K562 (cell line): Measurements from ENCODE around the gene HNRNPLL. TPM values are rescaled to one million over a fixed set of nuclear protein-coding genes. Genes with fewer than 3 reads are reported as not detected.

Source experiments
- ATAC-seq: fragments of 200-7000 bp; cut with Tn5 transposase; 3 replicates; pipeline ENCODE4 v1.9.1; 2020; ENCODE audit warnings: moderate library complexity
- BruUV-seq: library from RNA; stranded (reverse); fragments of 400-500 nt; replicated peaks from 2 replicates; lab custom pipeline; 2021; lab: Mats Ljungman, UMichigan
- CTCF ChIA-PET: fragments of 300-600 bp; formaldehyde crosslinking; extraction: SDS; loops from one replicate; lab custom pipeline; 2021; ENCODE audit warnings: low intra/inter-chr PET ratio; lab: Yijun Ruan, JAX
- POLR2A ChIA-PET: fragments of 300-600, 350-650 bp; sonication (Branson Sonifier 250); formaldehyde crosslinking; extraction: SDS; loops from one replicate; lab custom pipeline; 2021; ENCODE audit warnings: antibody characterized with exemption, inconsistent platforms; lab: Yijun Ruan, JAX
- DNase-seq, 4 experiments: peaks; one replicate each; pipeline versions ENCODE4 v3.0.0 to v3.0.0-alpha.2; 2011 to 2018; ENCODE audit warnings: low spot score in 3 of 4, mixed read lengths in 3 of 4; ENCODE audit errors: extremely low read depth in 1 of 4
- FAIRE-seq: peaks from 2 replicates; lab custom pipeline; 2011; peaks lifted over from hg19 to GRCh38; lab: Jason Lieb, UNC
- H2AFZ ChIP-seq: 2 replicates; pipeline ENCODE4 v1.6.0; 2011; ENCODE audit warnings: low read depth, low read length, control low read depth, inconsistent platforms
- H3K27ac ChIP-seq: fragments of 200-600 bp; 3 replicates; pipeline ENCODE4 v1.8.0; 2011; ENCODE audit warnings: low read depth, mild to moderate bottlenecking, control low read depth, inconsistent platforms, low read length, moderate library complexity, mixed read lengths; ENCODE audit errors: extremely low read depth
- H3K27me3 ChIP-seq, 2 experiments: fragments of 300-600 bp in 1 of 2; 2 replicates in 1 of 2; 3 replicates in 1 of 2; pipeline versions ENCODE4 v1.6.0 to v1.8.0; 2011; ENCODE audit warnings: inconsistent platforms in 2 of 2, low read length in 2 of 2, mild to moderate bottlenecking in 1 of 2, mixed read lengths in 1 of 2, moderate library complexity in 1 of 2; ENCODE audit not compliant: control insufficient read depth in 2 of 2, insufficient read depth in 2 of 2
- H3K36me3 ChIP-seq: fragments of 300-600 bp; 3 replicates; pipeline ENCODE4 v1.8.0; 2011; ENCODE audit warnings: mild to moderate bottlenecking, low read length, inconsistent platforms; ENCODE audit not compliant: control insufficient read depth, insufficient read depth
- H3K4me1 ChIP-seq, 2 experiments: fragments of 200-600 bp in 1 of 2; replicated peaks in 1 of 2; 2 replicates in 1 of 2; 3 replicates in 1 of 2; pipeline versions ENCODE4 v1.5.1 to v1.8.0; 2011; ENCODE audit warnings: inconsistent platforms in 2 of 2, low read length in 2 of 2, mild to moderate bottlenecking in 1 of 2, mixed read lengths in 1 of 2, moderate library complexity in 1 of 2; ENCODE audit not compliant: control insufficient read depth in 2 of 2, insufficient read depth in 2 of 2
- H3K4me2 ChIP-seq: 2 replicates; pipeline ENCODE4 v1.6.1; 2011; ENCODE audit warnings: low read length, control low read depth, inconsistent platforms, mixed read lengths; ENCODE audit not compliant: insufficient read depth
- H3K4me3 ChIP-seq: fragments of 200-600 bp; sonication (generic), shearing (Covaris generic); 2 replicates; pipeline ENCODE4 v1.5.1; 2016; ENCODE audit warnings: control low read depth, inconsistent platforms
- H3K79me2 ChIP-seq: fragments of 200-600 bp; 3 replicates; pipeline ENCODE4 v1.8.0; 2011; ENCODE audit warnings: low read length, inconsistent platforms; ENCODE audit not compliant: control insufficient read depth, insufficient read depth
- H3K9ac ChIP-seq, 2 experiments: 2 replicates each; pipeline versions ENCODE4 v1.6.0 to v1.6.1; 2011; ENCODE audit warnings: low read depth in 2 of 2, low read length in 2 of 2, control low read depth in 1 of 2, inconsistent platforms in 1 of 2, mild to moderate bottlenecking in 1 of 2, mixed read lengths in 1 of 2; ENCODE audit not compliant: insufficient read depth in 1 of 2
- H3K9me1 ChIP-seq: one replicate; pipeline ENCODE4 v1.6.0; 2011; ENCODE audit warnings: inconsistent platforms, mild to moderate bottlenecking, low read length, moderate library complexity; ENCODE audit not compliant: control insufficient read depth, insufficient read depth
- H3K9me3 ChIP-seq: replicated peaks from 2 replicates; pipeline ENCODE4 v1.5.1; 2011; ENCODE audit warnings: low read depth, low read length, inconsistent platforms; ENCODE audit not compliant: control insufficient read depth, insufficient read depth
- H4K20me1 ChIP-seq: replicated peaks from 2 replicates; pipeline ENCODE4 v1.6.1; 2011; ENCODE audit warnings: low read length, inconsistent platforms, mixed read lengths; ENCODE audit not compliant: control insufficient read depth, insufficient read depth
- CBX1 ChIP-seq: sonication (generic); IDR thresholded peaks from 2 replicates; pipeline ENCODE4 v1.6.1; 2016; ENCODE audit warnings: antibody characterized with exemption, low read depth, mild to moderate bottlenecking
- ESRRA ChIP-seq: fragments of 450-650 bp; IDR thresholded peaks from 2 replicates; pipeline ENCODE4 v1.6.1; 2014; ENCODE audit warnings: low read depth, mild to moderate bottlenecking, moderate library complexity, borderline replicate concordance
- RAD21 ChIP-seq, 2 experiments: fragments of 250-450 bp in 1 of 2; fragments of 450-650 bp in 1 of 2; sonication (Bioruptor Pico) in 1 of 2; formaldehyde crosslinking in 1 of 2; IDR thresholded peaks in 1 of 2; conservative IDR thresholded peaks in 1 of 2; 2 replicates each; pipeline versions ENCODE4 v1.4.0 to v1.8.0; 2020 to 2022; ENCODE audit warnings: mild to moderate bottlenecking in 2 of 2, moderate library complexity in 1 of 2
- SETDB1 ChIP-seq: IDR thresholded peaks from one replicate; pipeline ENCODE4 v1.6.1; 2012; ENCODE audit warnings: low read length, control low read depth, inconsistent platforms
- ZBTB8A ChIP-seq: fragments of 450-650 bp; IDR thresholded peaks from 2 replicates; pipeline ENCODE4 v1.6.1; 2018; ENCODE audit warnings: mild to moderate bottlenecking, moderate library complexity; ENCODE audit not compliant: partially characterized antibody
- ZNF174 ChIP-seq: fragments of 250-450 bp; sonication (Bioruptor Pico); IDR thresholded peaks from 2 replicates; pipeline ENCODE4 v1.4.0; 2020; ENCODE audit warnings: mild to moderate bottlenecking
- ZNF23 ChIP-seq: fragments of 250-450 bp; sonication (Bioruptor Pico); IDR thresholded peaks from 2 replicates; pipeline ENCODE4 v1.4.0; 2020; ENCODE audit warnings: mild to moderate bottlenecking
- ZNF354B ChIP-seq: fragments of 250-450 bp; sonication (Bioruptor Pico); IDR thresholded peaks from 2 replicates; pipeline ENCODE4 v1.4.0; 2020
- WGBS: fragments of 100-300 bp; shearing (Covaris generic); methylation state at CpG from one replicate; pipeline ENCODE4 v1.1.6; 2016; ENCODE audit warnings: low coverage, mixed read lengths; ENCODE audit not compliant: insufficient coverage; ENCODE audit errors: missing lambda C conversion rate; 5-methylcytosine and 5-hydroxymethylcytosine counted together
- in situ Hi-C: fragments of 300-500 bp; cut with MboI; formaldehyde crosslinking; loops from 4 replicates; pipeline ENCODE4 v1.15.0; 2018; ENCODE audit warnings: inconsistent platforms, mixed read lengths
- intact Hi-C: fragments of 100-400 bp; cut with micrococcal nuclease; formaldehyde crosslinking; loops from 2 replicates; pipeline ENCODE4 v1.14.2; 2022
- polyA plus RNA-seq, 8 experiments: library from polyadenylated mRNA; depleted of rRNA in 4 of 8; stranded (reverse) in 5 of 8; unstranded in 3 of 8; fragments of >200 nt; fragmentation: Nextera tagmentation in 2 of 8; fragmentation: Illumina TruSeq in 1 of 8; extraction: Ambion mirVana in 2 of 8; extraction: Trizol in 1 of 8; gene quantifications; 2 replicates each; pipeline versions ENCODE4 v1.2.1 to v1.2.3, GENCODE V29; 2011 to 2014; ENCODE audit warnings: inconsistent platforms in 1 of 8, missing spikeins in 1 of 8
- total RNA-seq, 7 experiments: library from RNA; depleted of rRNA in 6 of 7; stranded (reverse); fragments of >200 nt in 6 of 7; fragmentation: Illumina TruSeq in 2 of 7; extraction: Trizol in 2 of 7; gene quantifications; 2 replicates each; pipeline versions ENCODE4 v1.2.1 to v1.2.3, GENCODE V29; 2011 to 2021; ENCODE audit warnings: low replicate concordance in 1 of 7
- TF ChIP-seq, protein P1 (sequence below): fragments of 450-650 bp; formaldehyde crosslinking; IDR thresholded peaks from 2 replicates; pipeline ENCODE4 v1.4.0; 2022; ENCODE audit warnings: missing genetic modification characterization
- TF ChIP-seq, protein P2 (sequence below): sonication (generic); formaldehyde crosslinking; IDR thresholded peaks from 2 replicates; pipeline ENCODE4 v1.9.0; 2022; ENCODE audit warnings: mild to moderate bottlenecking, missing genetic modification reagents
- TF ChIP-seq, protein P3 (sequence below), 2 experiments: fragments of 450-650 bp; IDR thresholded peaks; 2 replicates each; pipeline ENCODE4 v1.6.1; 2016; ENCODE audit warnings: mild to moderate bottlenecking in 2 of 2, borderline replicate concordance in 1 of 2, low read depth in 1 of 2, moderate library complexity in 1 of 2

HNRNPLL gene
- total and polyA plus RNA-seq, 9 of the 15 experiments (the other 6 are each of a cell fraction or from before 2014, with no cell fraction given) = 19.8 to 135 (median 57.8) TPM

DNA sequence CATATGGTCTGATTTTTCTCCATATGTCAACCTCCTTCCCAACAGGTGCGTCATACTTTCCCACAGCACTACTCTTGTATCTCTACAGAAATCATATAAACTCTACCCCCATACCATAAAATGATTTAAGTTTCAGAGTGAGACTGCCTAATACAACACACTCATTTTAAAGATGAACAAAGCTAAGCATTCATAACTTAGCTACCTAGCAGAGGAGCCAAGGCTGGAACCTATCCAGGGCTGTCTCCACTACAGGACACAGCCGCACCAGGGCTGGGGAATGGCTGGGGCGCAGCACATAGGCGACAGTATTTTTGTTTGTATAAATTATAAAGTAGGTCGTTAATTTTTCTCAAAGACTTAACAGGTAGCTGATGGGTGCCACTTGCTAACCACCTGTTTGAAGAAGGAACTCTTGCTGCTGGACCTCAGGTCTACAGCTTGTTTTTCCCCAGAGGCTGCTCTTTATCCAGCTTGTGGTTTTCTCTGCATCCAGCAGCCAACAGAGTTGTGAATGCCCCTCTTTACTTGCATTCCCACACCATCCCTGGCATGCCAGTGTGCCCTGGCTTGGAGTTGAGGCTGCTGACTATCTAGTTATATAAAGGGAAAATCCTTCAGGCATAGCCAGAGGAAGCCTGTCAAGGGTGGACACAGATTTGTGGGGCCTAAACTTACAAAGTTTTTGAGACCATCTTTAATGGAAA lies 62.0 kb downstream of the HNRNPLL start:
- no peak overlapping the region for H3K9ac ChIP-seq
- H3K4me3 ChIP-seq = no peak overlapping the region
- no peak overlapping the region for H2AFZ ChIP-seq
- no peak for TF ChIP-seq ZNF174 (CRISPR knock-in tag)
- TF ChIP-seq ZNF23 = no peak
- TF ChIP-seq, protein P1, sequence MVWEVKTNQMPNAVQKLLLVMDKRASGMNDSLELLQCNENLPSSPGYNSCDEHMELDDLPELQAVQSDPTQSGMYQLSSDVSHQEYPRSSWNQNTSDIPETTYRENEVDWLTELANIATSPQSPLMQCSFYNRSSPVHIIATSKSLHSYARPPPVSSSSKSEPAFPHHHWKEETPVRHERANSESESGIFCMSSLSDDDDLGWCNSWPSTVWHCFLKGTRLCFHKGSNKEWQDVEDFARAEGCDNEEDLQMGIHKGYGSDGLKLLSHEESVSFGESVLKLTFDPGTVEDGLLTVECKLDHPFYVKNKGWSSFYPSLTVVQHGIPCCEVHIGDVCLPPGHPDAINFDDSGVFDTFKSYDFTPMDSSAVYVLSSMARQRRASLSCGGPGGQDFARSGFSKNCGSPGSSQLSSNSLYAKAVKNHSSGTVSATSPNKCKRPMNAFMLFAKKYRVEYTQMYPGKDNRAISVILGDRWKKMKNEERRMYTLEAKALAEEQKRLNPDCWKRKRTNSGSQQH (CRISPR knock-in tag) = no peak
- TF ChIP-seq ZNF354B (CRISPR knock-in tag) = no peak
- TF ChIP-seq ZBTB8A = no peak
- TF ChIP-seq RAD21 (CRISPR knock-in tag; conservative IDR thresholded peaks at IDR 0.05 in 1 of 2, IDR thresholded peaks at IDR 0.05 in 1 of 2) = no peak
- TF ChIP-seq, protein P2, sequence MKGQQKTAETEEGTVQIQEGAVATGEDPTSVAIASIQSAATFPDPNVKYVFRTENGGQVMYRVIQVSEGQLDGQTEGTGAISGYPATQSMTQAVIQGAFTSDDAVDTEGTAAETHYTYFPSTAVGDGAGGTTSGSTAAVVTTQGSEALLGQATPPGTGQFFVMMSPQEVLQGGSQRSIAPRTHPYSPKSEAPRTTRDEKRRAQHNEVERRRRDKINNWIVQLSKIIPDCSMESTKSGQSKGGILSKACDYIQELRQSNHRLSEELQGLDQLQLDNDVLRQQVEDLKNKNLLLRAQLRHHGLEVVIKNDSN (CRISPR knock-in tag) = no peak
- no peak for TF ChIP-seq SETDB1
- no peak for TF ChIP-seq CBX1
- no peak for TF ChIP-seq ESRRA
- TF ChIP-seq, protein P3, sequence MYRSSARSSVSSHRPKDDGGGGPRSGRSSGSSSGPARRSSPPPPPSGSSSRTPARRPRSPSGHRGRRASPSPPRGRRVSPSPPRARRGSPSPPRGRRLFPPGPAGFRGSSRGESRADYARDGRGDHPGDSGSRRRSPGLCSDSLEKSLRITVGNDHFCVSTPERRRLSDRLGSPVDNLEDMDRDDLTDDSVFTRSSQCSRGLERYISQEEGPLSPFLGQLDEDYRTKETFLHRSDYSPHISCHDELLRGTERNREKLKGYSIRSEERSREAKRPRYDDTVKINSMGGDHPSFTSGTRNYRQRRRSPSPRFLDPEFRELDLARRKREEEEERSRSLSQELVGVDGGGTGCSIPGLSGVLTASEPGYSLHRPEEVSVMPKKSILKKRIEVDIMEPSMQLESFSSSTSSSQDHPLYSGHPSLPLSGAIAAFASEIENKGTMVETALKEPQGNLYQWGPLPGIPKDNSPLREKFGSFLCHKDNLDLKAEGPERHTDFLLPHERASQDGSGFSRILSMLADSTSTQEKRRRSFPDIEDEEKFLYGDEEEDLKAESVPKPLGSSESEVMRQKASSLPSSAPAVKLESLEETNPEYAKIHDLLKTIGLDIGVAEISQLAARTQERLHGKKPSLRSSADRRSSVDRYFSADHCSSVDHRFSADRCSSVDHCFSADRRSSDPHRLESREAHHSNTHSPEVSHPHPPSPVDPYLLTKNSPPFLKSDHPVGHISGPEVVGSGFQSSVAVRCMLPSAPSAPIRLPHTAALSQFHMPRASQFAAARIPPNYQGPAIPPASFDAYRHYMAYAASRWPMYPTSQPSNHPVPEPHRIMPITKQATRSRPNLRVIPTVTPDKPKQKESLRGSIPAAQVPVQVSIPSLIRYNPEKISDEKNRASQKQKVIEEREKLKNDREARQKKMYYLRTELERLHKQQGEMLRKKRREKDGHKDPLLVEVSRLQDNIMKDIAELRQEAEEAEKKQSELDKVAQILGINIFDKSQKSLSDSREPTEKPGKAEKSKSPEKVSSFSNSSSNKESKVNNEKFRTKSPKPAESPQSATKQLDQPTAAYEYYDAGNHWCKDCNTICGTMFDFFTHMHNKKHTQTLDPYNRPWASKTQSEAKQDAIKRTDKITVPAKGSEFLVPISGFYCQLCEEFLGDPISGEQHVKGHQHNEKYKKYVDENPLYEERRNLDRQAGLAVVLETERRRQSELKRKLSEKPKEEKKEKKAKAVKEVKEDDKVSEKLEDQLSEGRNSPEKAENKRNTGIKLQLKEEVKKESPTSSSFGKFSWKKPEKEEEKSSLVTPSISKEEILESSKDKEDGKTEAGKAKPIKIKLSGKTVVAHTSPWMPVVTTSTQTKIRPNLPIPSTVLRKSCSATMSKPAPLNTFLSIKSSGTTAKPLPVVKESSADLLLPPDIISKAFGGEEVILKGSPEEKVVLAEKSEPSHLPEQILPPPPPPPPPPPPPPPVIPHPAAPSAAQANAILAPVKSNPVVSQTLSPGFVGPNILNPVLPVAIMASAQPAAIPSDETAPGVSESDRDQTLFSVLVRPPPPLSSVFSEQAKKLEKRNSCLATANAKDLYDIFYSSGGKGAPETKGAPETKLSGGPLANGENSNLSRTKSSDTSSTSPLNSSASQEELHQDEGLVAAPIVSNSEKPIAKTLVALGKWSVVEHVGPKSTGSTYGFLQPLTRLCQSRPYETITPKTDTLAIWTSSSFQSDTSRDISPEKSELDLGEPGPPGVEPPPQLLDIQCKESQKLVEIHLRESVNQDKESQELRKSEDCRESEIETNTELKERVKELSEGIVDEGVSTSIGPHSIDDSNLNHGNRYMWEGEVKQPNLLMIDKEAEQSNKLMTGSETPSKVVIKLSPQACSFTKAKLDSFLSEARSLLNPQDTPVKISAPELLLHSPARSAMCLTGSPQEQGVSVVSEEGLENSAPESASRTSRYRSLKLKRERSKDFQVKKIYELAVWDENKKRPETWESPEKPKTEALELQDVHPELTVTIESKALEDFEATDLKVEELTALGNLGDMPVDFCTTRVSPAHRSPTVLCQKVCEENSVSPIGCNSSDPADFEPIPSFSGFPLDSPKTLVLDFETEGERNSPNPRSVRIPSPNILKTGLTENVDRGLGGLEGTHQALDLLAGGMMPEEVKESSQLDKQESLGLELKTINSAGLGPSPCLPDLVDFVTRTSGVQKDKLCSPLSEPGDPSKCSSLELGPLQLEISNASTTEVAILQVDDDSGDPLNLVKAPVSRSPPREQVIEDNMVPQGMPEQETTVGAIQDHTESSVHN (IDR thresholded peaks at IDR 0.05; ENCODE audit: borderline replicate concordance in 1 of 2, low read depth in 1 of 2) = no peak
- TF ChIP-seq, all 486 proteins: peak for 0
- FAIRE-seq = no peak
- WGBS = 21% methylated on average over 5 of the region's 5 CpGs
- no peak overlapping the region for H3K4me2 ChIP-seq
- no peaks in the 10 kb centered on the region; the same call in 1 of the 2 replicates for H3K9me3 ChIP-seq
- POLR2A ChIA-PET = interaction anchor here (0.8 to 1.2 kb wide), 2 partner anchors 165 to 202 kb away, joined by 3 read pairs; no protein-coding TSS in a partner anchor
- intact Hi-C loops (no loop called here), in situ Hi-C loops (no loop called here)
- H3K27ac ChIP-seq = no peak overlapping the region
- H3K79me2 ChIP-seq = no peaks in the 10 kb centered on the region
- no peaks in the 10 kb centered on the region for H4K20me1 ChIP-seq
- CTCF ChIA-PET = no interaction called here
- no TSS peak for BruUV-seq
- no peak for ATAC-seq
- no peak for DNase-seq
- H3K36me3 ChIP-seq = no peaks in the 10 kb centered on the region
- no peaks in the 10 kb centered on the region for H3K9me1 ChIP-seq
- peaks cover 15 to 17% of the 10 kb centered on the region in 2 experiments; a peak in 4 of 5 replicates for H3K27me3 ChIP-seq
- peaks cover 8 to 9% of the 10 kb centered on the region in 2 experiments for H3K4me1 ChIP-seq
